Thyroid gland (tissue), 4 donors: ENCODE results near the gene CRTAC1. TPM values are rescaled to one million over a fixed set of nuclear protein-coding genes. Genes with fewer than 3 reads are reported as not detected.

Experiments used
- DNase-seq, 2 donors: peaks; one replicate each; pipeline ENCODE4 v3.0.0-alpha.2; 2019
- H3K27ac ChIP-seq, 3 donors: fragments of 200-600 bp; sonication (generic); 1 replicate in 2 of 3; 2 replicates in 1 of 3; pipeline ENCODE4 v1.5.1; 2016 to 2019; ENCODE audit warnings: mild to moderate bottlenecking in 1 of 3, moderate library complexity in 1 of 3
- H3K27me3 ChIP-seq: fragments of 200-600 bp; sonication (generic); one replicate; pipeline ENCODE4 v1.5.1; 2019
- H3K36me3 ChIP-seq, 2 donors: fragments of 200-600 bp; sonication (generic); one replicate each; pipeline ENCODE4 v1.5.1; 2016 to 2019
- H3K4me1 ChIP-seq, 2 donors: fragments of 200-600 bp; sonication (generic); one replicate each; pipeline ENCODE4 v1.5.1; 2017 to 2019
- H3K4me3 ChIP-seq, 3 donors: fragments of 200-600 bp; sonication (generic); replicated peaks in 1 of 3; 1 replicate in 2 of 3; 2 replicates in 1 of 3; pipeline ENCODE4 v1.5.1; 2016; ENCODE audit warnings: mild to moderate bottlenecking in 1 of 3
- H3K9me3 ChIP-seq: fragments of 200-600 bp; sonication (generic); one replicate; pipeline ENCODE4 v1.5.1; 2017
- POLR2A ChIP-seq, 2 donors: fragments of 450-650 bp; IDR thresholded peaks; one replicate each; pipeline ENCODE4 v1.6.1; 2017; ENCODE audit warnings: antibody characterized with exemption in 2 of 2, mild to moderate bottlenecking in 2 of 2, moderate library complexity in 1 of 2
- WGBS, 2 donors: methylation state at CpG; one replicate each; pipeline ENCODE4 v1.1.5; 2017; 5-methylcytosine and 5-hydroxymethylcytosine counted together
- intact Hi-C: fragments of 100-400 bp; cut with DNase I; formaldehyde crosslinking; loops from one replicate; pipeline ENCODE4 v1.15.1; 2023
- total RNA-seq, 4 donors: library from RNA; depleted of rRNA; stranded (reverse); fragments of >200 nt; gene quantifications; one replicate each; pipeline ENCODE4 v1.2.3, GENCODE V29; 2016
- TF ChIP-seq, protein P1 (sequence below), 6 experiments: fragments of 200-600 bp in 3 of 6; fragments of 450-650 bp in 3 of 6; sonication (generic) in 3 of 6; IDR thresholded peaks; one replicate each; pipeline ENCODE4 v1.5.1; 2016 to 2019; ENCODE audit warnings: antibody characterized with exemption in 6 of 6, mild to moderate bottlenecking in 2 of 6, inconsistent platforms in 1 of 6, moderate library complexity in 1 of 6

The CRTAC1 gene
- total RNA-seq, 4 donors from 2014 or later, result 2.6 to 7.3 (median 3.7) TPM

DNA sequence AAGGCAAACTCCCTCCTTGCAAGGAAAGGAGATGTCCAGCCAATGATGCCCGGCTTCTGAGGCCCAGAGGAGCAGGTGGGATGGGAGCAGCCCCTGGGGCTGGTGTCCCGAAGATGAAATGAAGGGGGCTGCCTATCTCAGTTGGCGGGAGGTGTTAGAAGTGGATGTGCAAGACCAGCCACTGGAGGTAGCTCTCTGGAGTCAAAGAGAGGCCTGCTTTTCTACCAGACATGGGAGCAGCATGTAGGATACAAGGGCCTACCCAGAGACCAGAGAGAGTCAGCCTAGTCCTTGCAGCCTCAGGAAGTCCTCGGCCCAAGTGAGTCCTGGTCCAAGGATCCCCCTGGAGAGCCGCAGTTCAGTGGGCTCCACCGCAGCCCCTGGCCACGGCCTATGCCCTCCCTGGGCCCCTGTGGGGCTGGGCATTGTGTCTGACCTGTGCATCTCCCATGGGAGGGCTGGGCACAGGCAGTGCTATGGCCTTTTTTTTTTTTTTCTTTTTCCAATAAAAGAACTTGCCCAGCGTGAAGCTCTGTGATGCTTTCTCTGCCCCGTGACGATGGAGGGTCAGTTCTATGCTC lies 163.1 kb downstream of the CRTAC1 start:
- intact Hi-C loops, result no loop called here
- 89 to 94% methylated on average over 10 of the region's 10 CpGs for WGBS, 2 donors
- no peak for DNase-seq
- no peak for TF ChIP-seq POLR2A (IDR thresholded peaks at IDR 0.05)
- TF ChIP-seq, protein P1, sequence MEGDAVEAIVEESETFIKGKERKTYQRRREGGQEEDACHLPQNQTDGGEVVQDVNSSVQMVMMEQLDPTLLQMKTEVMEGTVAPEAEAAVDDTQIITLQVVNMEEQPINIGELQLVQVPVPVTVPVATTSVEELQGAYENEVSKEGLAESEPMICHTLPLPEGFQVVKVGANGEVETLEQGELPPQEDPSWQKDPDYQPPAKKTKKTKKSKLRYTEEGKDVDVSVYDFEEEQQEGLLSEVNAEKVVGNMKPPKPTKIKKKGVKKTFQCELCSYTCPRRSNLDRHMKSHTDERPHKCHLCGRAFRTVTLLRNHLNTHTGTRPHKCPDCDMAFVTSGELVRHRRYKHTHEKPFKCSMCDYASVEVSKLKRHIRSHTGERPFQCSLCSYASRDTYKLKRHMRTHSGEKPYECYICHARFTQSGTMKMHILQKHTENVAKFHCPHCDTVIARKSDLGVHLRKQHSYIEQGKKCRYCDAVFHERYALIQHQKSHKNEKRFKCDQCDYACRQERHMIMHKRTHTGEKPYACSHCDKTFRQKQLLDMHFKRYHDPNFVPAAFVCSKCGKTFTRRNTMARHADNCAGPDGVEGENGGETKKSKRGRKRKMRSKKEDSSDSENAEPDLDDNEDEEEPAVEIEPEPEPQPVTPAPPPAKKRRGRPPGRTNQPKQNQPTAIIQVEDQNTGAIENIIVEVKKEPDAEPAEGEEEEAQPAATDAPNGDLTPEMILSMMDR (IDR thresholded peaks at IDR 0.05), result no peak
- H3K4me3 ChIP-seq, result no peak overlapping the region
- no peaks in the 10 kb centered on the region for H3K9me3 ChIP-seq
- H3K27ac ChIP-seq, result no peak overlapping the region
- no peaks in the 10 kb centered on the region for H3K27me3 ChIP-seq
- peaks cover 5 to 6% of the 10 kb centered on the region in 2 donors for H3K4me1 ChIP-seq
- H3K36me3 ChIP-seq, result no peaks in the 10 kb centered on the region

DNA sequence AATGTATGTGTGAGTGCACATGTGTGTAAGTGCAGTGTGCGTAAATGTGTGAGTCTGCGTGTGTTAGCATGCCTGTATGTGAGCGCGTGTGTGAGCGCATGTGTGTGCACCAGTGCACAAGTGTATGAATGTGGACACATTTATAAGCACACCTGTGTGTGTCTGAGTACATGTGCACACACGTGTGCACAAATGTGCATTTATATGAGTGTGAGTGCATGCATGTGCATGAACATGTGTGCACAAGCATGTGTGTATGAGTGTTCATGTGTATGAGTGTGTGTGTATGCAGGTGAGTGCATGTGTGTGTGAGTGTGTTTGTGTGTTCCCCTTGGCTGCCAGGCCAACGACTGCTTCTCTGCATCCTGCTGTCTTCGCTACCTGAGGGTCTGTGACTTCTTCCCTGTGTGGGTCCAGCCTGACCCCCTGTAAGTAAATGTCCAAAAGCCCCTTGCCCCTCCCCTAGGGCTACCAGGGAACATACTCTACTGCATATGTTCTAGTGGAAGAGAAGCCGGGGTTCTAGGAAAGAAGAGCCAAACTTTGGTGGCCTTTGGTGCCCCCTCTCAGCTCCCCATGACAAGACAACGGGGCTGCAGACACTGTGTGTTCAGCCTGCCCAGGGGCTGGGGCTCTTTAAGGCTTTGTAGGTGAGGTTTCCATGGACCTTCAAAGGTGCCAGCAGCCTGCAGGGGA lies 163.7 kb downstream of the CRTAC1 start:
- no peaks in the 10 kb centered on the region for H3K27me3 ChIP-seq
- WGBS, 2 donors, result 94 to 97% methylated on average over 10 of the region's 10 CpGs
- intact Hi-C loops, result no loop called here

DNA sequence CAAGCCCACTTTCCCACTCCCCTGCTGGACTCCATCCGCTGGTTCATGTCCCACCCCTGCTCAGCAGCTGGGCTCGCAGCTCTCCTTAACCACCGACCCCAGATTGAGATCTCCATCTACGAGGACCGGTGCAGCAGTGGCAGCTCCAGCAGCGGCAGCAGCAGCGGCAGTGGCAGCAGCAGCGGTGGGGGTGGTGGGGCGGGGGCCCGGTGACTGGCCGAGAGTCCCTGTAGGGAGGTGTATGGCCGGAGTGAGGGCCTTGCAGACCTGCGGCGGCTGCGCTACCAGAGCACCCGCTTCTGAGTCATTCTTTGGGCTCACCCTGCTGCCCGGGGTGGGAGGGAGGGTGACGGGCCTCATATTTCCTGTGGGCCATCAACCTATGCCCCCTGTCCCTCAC lies 164.9 kb downstream of the CRTAC1 start:
- H3K27me3 ChIP-seq, result no peaks in the 10 kb centered on the region
- intact Hi-C loops, result no loop called here
- no peaks in the 10 kb centered on the region for H3K9me3 ChIP-seq
- H3K27ac ChIP-seq, result no peak overlapping the region
- H3K4me1 ChIP-seq, result peaks cover 5 to 6% of the 10 kb centered on the region in 2 donors
- WGBS, 2 donors, result 75% methylated on average over 7 of the region's 18 CpGs; no CpG with 5 or more reads in 1 of the 2 donors
- TF ChIP-seq POLR2A (IDR thresholded peaks at IDR 0.05), result no peak
- TF ChIP-seq, protein P1 (IDR thresholded peaks at IDR 0.05), result no peak
- no peak overlapping the region for H3K4me3 ChIP-seq
- H3K36me3 ChIP-seq, result no peaks in the 10 kb centered on the region
- DNase-seq, result no peak

More for the DNA sequence above, 163.7 kb downstream of the CRTAC1 start:
- no peak overlapping the region for H3K27ac ChIP-seq
- TF ChIP-seq, protein P1 (IDR thresholded peaks at IDR 0.05), result no peak
- TF ChIP-seq POLR2A (IDR thresholded peaks at IDR 0.05), result no peak
- H3K4me1 ChIP-seq, result peaks cover 5 to 6% of the 10 kb centered on the region in 2 donors
- H3K9me3 ChIP-seq, result no peaks in the 10 kb centered on the region
- H3K4me3 ChIP-seq, result no peak overlapping the region
- no peak for DNase-seq
- no peaks in the 10 kb centered on the region for H3K36me3 ChIP-seq

DNA sequence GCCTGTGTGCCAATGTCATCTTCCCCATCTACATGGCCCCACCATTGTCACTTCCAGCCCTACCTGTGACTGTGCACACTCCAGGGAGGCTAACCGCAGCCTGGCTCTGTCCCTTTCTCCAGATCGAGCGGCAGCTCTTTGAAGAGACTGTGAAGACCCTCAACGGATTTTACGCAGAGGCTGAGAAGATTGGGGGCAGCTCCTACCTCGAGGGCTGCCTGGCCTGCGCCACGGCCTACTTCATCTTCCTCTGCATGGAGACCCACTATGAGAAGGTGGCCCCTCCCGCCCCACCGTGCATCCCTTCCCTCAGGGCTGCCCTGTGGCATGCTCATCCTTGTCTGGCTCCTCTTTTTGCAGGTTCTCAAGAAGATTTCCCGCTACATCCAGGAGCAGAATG lies 166.6 kb downstream of the CRTAC1 start:
- Histone ChIP-seq H3K4me3 (no peak overlapping the region), H3K4me1 (peaks cover under 1% of the 10 kb centered on the region in 2 donors), H3K27ac (no peak overlapping the region), H3K27me3 (no peaks in the 10 kb centered on the region), H3K9me3 (no peaks in the 10 kb centered on the region), H3K36me3 (no peaks in the 10 kb centered on the region)
- intact Hi-C loops, result no loop called here
- WGBS, 2 donors, result 85 to 92% methylated on average over 11 of the region's 11 CpGs
- no peak for TF ChIP-seq POLR2A (IDR thresholded peaks at IDR 0.05)
- TF ChIP-seq, protein P1 (IDR thresholded peaks at IDR 0.05), result no peak
- no peak for DNase-seq

DNA sequence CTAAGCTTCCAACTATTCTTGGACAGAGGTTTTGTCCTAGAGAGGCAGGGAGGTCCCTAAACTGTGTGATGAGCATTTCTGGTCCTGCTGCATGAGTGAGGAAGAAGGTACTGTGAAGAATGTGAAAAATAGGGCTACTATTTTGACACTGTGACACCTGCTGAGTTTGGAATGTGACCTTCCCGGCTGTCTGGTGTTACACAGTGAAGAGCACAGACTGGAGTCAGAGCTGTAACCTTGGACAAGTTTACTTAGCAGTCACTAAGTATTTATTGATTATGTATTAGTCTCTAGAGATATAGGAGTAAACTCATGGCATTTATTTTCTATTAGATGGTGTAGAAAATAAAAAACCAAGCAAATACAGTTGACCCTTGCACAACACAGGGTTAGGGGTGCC lies 168.5 kb downstream of the CRTAC1 start:
- WGBS, 2 donors, result 3 to 12% methylated on average over 1 of the region's 1 CpG
- no peak for TF ChIP-seq POLR2A (IDR thresholded peaks at IDR 0.05)
- TF ChIP-seq, protein P1 (IDR thresholded peaks at IDR 0.05), result no peak
- H3K27me3 ChIP-seq, result no peaks in the 10 kb centered on the region
- no peak for DNase-seq
- no peaks in the 10 kb centered on the region for H3K9me3 ChIP-seq
- intact Hi-C loops, result no loop called here
- H3K4me1 ChIP-seq, result no peaks in the 10 kb centered on the region
- H3K27ac ChIP-seq, result no peak overlapping the region
- H3K36me3 ChIP-seq, result no peaks in the 10 kb centered on the region
- H3K4me3 ChIP-seq, result no peak overlapping the region
